HepG2 (cell line): ENCODE measurements around the gene SPN.

Experiments
- KDM4B ChIP-seq: sonication (generic); formaldehyde crosslinking; IDR thresholded peaks from 2 replicates; pipeline ENCODE4 v1.4.0; 2020; ENCODE audit warnings: missing genetic modification reagents
- LCORL ChIP-seq, 2 experiments: fragments of 450-650 bp in 1 of 2; sonication (generic) in 1 of 2; formaldehyde crosslinking in 1 of 2; IDR thresholded peaks; 2 replicates each; pipeline versions ENCODE4 v1.5.0 to v1.6.1; 2017 to 2020; ENCODE audit warnings: antibody characterized with exemption in 1 of 2, missing genetic modification reagents in 1 of 2
- POLR2AphosphoS5 ChIP-seq: IDR thresholded peaks from 2 replicates; pipeline ENCODE4 v1.6.1; 2012; ENCODE audit warnings: low read depth, low read length
- PRMT3 ChIP-seq: sonication (generic); formaldehyde crosslinking; IDR thresholded peaks from 2 replicates; pipeline ENCODE4 v1.8.1; 2022; ENCODE audit warnings: low read depth, mild to moderate bottlenecking, moderate library complexity, missing genetic modification reagents, borderline replicate concordance
- RNF2 ChIP-seq: fragments of 450-650 bp; conservative IDR thresholded peaks from 2 replicates; pipeline ENCODE4 v1.6.1; 2016; ENCODE audit warnings: low read depth
- TOPORS ChIP-seq: sonication (generic); formaldehyde crosslinking; IDR thresholded peaks from 2 replicates; pipeline ENCODE4 v1.8.0; 2023; ENCODE audit warnings: mild to moderate bottlenecking, missing genetic modification reagents
- ZBTB1 ChIP-seq: sonication (generic); formaldehyde crosslinking; IDR thresholded peaks from 2 replicates; pipeline ENCODE4 v1.4.0; 2020; ENCODE audit warnings: missing genetic modification reagents, borderline replicate concordance
- ZNF670 ChIP-seq: sonication (generic); formaldehyde crosslinking; IDR thresholded peaks from 2 replicates; pipeline ENCODE4 v1.8.0; 2022; ENCODE audit warnings: mild to moderate bottlenecking, missing genetic modification reagents, borderline replicate concordance
- TF ChIP-seq, protein P1 (sequence below): sonication (generic); formaldehyde crosslinking; IDR thresholded peaks from 2 replicates; pipeline ENCODE4 v1.5.0; 2020; ENCODE audit warnings: missing genetic modification reagents, mild to moderate bottlenecking, borderline replicate concordance
- TF ChIP-seq, protein P2 (sequence below): sonication (generic); formaldehyde crosslinking; IDR thresholded peaks from 2 replicates; pipeline ENCODE4 v1.5.0; 2020; ENCODE audit warnings: missing genetic modification reagents
- TF ChIP-seq, protein P3 (sequence below): sonication (generic); formaldehyde crosslinking; IDR thresholded peaks from 2 replicates; pipeline ENCODE4 v1.5.0; 2020; ENCODE audit warnings: mild to moderate bottlenecking, missing genetic modification reagents, moderate library complexity
- TF ChIP-seq, protein P4 (sequence below): IDR thresholded peaks from 2 replicates; pipeline ENCODE4 v1.6.1; 2016; ENCODE audit warnings: low read depth, borderline replicate concordance
- TF ChIP-seq, protein P5 (sequence below): fragments of 450-650 bp; IDR thresholded peaks from 2 replicates; pipeline ENCODE4 v1.6.1; 2016

DNA sequence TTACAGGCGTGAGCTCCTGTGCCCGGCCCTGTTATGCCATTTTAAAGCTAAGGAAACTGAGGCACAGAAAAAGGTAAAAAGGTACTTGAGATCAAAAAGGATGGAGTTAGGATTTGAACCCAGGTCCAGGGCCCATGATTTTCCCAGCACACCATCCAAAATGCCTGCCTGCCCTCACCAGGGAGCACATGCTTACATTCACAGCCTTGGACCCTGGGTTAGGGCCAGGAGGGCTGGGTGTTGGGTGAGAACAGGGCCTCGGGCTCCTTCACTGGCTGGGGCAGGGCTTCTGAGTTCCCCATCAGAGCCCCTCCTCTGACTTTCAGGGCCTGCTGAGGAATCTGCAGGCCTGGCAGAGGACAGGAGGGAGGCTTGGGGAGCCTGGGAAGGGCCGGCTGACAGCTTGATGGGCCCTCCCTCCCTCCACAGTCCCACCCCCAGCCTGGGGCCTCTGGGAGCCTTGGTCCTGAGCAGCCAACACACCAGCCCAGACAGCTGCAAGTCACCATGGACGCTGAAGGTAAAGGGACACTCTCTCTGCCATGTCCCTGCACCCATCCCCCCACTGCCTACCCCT, 15.7 kb downstream of the SPN start, which contains the start of gene QPRT:
- TF ChIP-seq, protein P1, sequence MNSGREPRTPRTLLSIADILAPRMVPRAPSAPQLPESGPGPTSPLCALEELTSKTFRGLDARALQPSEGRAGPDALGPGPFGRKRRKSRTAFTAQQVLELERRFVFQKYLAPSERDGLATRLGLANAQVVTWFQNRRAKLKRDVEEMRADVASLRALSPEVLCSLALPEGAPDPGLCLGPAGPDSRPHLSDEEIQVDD (CRISPR knock-in tag) = no peak
- TF ChIP-seq ZBTB1 (no peak), POLR2AphosphoS5 (peak; percentile 66; the same call in 1 of the 2 replicates), PRMT3 (no peak), ZNF670 (CRISPR knock-in tag) (no peak), LCORL (IDR thresholded peaks at IDR 0.05) (no peak), LCORL (CRISPR knock-in tag; IDR thresholded peaks at IDR 0.05) (peak; percentile 61), KDM4B (no peak), RNF2 (no peak), TOPORS (CRISPR knock-in tag) (no peak; the same call in 1 of the 2 replicates)
- TF ChIP-seq, protein P2, sequence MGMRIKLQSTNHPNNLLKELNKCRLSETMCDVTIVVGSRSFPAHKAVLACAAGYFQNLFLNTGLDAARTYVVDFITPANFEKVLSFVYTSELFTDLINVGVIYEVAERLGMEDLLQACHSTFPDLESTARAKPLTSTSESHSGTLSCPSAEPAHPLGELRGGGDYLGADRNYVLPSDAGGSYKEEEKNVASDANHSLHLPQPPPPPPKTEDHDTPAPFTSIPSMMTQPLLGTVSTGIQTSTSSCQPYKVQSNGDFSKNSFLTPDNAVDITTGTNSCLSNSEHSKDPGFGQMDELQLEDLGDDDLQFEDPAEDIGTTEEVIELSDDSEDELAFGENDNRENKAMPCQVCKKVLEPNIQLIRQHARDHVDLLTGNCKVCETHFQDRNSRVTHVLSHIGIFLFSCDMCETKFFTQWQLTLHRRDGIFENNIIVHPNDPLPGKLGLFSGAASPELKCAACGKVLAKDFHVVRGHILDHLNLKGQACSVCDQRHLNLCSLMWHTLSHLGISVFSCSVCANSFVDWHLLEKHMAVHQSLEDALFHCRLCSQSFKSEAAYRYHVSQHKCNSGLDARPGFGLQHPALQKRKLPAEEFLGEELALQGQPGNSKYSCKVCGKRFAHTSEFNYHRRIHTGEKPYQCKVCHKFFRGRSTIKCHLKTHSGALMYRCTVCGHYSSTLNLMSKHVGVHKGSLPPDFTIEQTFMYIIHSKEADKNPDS (CRISPR knock-in tag) = no peak; the same call in 1 of the 2 replicates
- TF ChIP-seq, protein P3, sequence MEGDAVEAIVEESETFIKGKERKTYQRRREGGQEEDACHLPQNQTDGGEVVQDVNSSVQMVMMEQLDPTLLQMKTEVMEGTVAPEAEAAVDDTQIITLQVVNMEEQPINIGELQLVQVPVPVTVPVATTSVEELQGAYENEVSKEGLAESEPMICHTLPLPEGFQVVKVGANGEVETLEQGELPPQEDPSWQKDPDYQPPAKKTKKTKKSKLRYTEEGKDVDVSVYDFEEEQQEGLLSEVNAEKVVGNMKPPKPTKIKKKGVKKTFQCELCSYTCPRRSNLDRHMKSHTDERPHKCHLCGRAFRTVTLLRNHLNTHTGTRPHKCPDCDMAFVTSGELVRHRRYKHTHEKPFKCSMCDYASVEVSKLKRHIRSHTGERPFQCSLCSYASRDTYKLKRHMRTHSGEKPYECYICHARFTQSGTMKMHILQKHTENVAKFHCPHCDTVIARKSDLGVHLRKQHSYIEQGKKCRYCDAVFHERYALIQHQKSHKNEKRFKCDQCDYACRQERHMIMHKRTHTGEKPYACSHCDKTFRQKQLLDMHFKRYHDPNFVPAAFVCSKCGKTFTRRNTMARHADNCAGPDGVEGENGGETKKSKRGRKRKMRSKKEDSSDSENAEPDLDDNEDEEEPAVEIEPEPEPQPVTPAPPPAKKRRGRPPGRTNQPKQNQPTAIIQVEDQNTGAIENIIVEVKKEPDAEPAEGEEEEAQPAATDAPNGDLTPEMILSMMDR (CRISPR knock-in tag) = no peak
- TF ChIP-seq, protein P4, sequence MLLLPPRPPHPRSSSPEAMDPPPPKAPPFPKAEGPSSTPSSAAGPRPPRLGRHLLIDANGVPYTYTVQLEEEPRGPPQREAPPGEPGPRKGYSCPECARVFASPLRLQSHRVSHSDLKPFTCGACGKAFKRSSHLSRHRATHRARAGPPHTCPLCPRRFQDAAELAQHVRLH = 0 out of 2 replicates have a peak, but pooled peaks have one; percentile 14
- TF ChIP-seq, protein P5, sequence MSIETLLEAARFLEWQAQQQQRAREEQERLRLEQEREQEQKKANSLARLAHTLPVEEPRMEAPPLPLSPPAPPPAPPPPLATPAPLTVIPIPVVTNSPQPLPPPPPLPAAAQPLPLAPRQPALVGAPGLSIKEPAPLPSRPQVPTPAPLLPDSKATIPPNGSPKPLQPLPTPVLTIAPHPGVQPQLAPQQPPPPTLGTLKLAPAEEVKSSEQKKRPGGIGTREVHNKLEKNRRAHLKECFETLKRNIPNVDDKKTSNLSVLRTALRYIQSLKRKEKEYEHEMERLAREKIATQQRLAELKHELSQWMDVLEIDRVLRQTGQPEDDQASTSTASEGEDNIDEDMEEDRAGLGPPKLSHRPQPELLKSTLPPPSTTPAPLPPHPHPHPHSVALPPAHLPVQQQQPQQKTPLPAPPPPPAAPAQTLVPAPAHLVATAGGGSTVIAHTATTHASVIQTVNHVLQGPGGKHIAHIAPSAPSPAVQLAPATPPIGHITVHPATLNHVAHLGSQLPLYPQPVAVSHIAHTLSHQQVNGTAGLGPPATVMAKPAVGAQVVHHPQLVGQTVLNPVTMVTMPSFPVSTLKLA = no peak
